ENCODE results near the gene PDLIM7. TPM values are rescaled to one million over a fixed set of nuclear protein-coding genes. Genes with fewer than 3 reads are reported as not detected.

Gene PDLIM7
- total and polyA plus RNA-seq, 10 of the 15 experiments (the other 5 are each of a cell fraction or from before 2014, with no cell fraction given), result 0.82 to 36.6 (median 19.3) TPM

DNA sequence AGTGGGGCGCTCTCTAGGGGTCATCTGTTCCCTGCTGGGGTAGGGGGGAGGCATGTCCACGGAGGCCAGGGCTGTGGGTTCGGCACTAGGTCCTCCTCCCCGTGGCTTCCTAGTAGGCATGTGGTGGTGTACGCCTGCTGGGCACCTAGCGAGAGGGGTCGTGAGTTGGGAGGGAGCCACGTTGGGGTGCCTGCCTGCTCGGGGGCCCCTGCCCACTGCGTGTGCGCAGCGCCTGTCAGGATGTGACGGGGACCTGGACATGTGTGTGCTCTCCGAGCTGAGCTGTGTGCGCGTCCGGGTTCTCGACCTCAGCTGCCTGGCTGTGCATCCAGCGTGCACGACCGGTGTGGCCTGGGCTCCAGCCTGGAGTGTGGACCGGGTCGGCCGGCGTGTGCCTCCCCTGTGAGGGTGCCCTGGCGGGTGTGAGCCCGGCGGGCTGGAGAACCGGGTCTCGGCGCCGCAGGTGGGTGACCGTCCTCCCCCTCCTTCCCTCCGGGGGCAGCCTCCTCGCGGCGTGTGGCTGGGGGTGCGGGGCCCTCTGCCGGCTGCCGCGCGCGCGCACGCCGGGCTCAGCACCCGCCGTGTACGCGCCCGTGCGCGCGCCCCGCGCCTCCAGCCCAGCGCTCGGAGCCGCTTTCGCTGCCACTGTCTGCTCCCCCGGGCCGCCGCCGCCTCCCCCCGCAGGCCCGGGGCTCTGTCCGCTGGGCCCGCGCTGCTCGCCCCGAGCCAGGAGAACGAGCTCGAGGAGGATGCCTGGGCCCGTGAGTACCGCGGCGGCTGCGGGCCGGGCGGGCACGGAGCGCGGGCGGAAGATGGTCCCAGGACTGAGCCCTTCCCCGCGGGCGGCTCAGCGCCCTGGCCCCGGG, 51.0 kb downstream of the PDLIM7 start, which contains the start of gene PRR7 (continued):
- TF ChIP-seq, protein P1, sequence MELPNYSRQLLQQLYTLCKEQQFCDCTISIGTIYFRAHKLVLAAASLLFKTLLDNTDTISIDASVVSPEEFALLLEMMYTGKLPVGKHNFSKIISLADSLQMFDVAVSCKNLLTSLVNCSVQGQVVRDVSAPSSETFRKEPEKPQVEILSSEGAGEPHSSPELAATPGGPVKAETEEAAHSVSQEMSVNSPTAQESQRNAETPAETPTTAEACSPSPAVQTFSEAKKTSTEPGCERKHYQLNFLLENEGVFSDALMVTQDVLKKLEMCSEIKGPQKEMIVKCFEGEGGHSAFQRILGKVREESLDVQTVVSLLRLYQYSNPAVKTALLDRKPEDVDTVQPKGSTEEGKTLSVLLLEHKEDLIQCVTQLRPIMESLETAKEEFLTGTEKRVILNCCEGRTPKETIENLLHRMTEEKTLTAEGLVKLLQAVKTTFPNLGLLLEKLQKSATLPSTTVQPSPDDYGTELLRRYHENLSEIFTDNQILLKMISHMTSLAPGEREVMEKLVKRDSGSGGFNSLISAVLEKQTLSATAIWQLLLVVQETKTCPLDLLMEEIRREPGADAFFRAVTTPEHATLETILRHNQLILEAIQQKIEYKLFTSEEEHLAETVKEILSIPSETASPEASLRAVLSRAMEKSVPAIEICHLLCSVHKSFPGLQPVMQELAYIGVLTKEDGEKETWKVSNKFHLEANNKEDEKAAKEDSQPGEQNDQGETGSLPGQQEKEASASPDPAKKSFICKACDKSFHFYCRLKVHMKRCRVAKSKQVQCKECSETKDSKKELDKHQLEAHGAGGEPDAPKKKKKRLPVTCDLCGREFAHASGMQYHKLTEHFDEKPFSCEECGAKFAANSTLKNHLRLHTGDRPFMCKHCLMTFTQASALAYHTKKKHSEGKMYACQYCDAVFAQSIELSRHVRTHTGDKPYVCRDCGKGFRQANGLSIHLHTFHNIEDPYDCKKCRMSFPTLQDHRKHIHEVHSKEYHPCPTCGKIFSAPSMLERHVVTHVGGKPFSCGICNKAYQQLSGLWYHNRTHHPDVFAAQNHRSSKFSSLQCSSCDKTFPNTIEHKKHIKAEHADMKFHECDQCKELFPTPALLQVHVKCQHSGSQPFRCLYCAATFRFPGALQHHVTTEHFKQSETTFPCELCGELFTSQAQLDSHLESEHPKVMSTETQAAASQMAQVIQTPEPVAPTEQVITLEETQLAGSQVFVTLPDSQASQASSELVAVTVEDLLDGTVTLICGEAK (IDR thresholded peaks at IDR 0.05; ENCODE audit: borderline replicate concordance), result no peak
- no peak for TF ChIP-seq SREBF2 (IDR thresholded peaks at IDR 0.05; ENCODE audit: low read length)
- peak; percentile 15; the same call in 1 of the 2 replicates for TF ChIP-seq SMC3 (IDR thresholded peaks at IDR 0.05; ENCODE audit: borderline replicate concordance, low read length)
- TF ChIP-seq TCF7 (IDR thresholded peaks at IDR 0.05; ENCODE audit: borderline replicate concordance), result no peak
- no peak for TF ChIP-seq FOXK2 (IDR thresholded peaks at IDR 0.05)
- TF ChIP-seq STAT3 (IDR thresholded peaks at IDR 0.05; ENCODE audit: low read depth, low read length), result no peak
- 0 out of 2 replicates have a peak, but pooled peaks have one; percentile 8 for TF ChIP-seq MEF2A (IDR thresholded peaks at IDR 0.05; ENCODE audit: insufficient read depth, low read depth, low read length)
- no peak for TF ChIP-seq CHD1 (IDR thresholded peaks at IDR 0.05; ENCODE audit: low read depth, low read length)
- 0 out of 2 replicates have a peak, but pooled peaks have one; percentile 13 for TF ChIP-seq NBN (IDR thresholded peaks at IDR 0.05)
- TF ChIP-seq HDAC6 (IDR thresholded peaks at IDR 0.05; ENCODE audit: unreplicated experiment), result peak; percentile 21
- peak; percentile 96 for TF ChIP-seq LARP7 (IDR thresholded peaks at IDR 0.05)
- TF ChIP-seq, protein P2, sequence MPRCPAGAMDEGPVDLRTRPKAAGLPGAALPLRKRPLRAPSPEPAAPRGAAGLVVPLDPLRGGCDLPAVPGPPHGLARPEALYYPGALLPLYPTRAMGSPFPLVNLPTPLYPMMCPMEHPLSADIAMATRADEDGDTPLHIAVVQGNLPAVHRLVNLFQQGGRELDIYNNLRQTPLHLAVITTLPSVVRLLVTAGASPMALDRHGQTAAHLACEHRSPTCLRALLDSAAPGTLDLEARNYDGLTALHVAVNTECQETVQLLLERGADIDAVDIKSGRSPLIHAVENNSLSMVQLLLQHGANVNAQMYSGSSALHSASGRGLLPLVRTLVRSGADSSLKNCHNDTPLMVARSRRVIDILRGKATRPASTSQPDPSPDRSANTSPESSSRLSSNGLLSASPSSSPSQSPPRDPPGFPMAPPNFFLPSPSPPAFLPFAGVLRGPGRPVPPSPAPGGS (IDR thresholded peaks at IDR 0.05; ENCODE audit: borderline replicate concordance, insufficient read depth, low read depth, low read length, poor library complexity, severe bottlenecking), result peak; percentile 9
- TF ChIP-seq RB1 (IDR thresholded peaks at IDR 0.05; ENCODE audit: borderline replicate concordance), result peak; percentile 61; the same call in 1 of the 2 replicates
- TF ChIP-seq NFXL1 (IDR thresholded peaks at IDR 0.05; ENCODE audit: borderline replicate concordance), result 0 out of 2 replicates have a peak, but pooled peaks have one; percentile 45
- peak; percentile 63; the same call in 1 of the 2 replicates for TF ChIP-seq HDGF (IDR thresholded peaks at IDR 0.05)
- no peak for TF ChIP-seq ZNF24 (IDR thresholded peaks at IDR 0.05)
- TF ChIP-seq, protein P3, sequence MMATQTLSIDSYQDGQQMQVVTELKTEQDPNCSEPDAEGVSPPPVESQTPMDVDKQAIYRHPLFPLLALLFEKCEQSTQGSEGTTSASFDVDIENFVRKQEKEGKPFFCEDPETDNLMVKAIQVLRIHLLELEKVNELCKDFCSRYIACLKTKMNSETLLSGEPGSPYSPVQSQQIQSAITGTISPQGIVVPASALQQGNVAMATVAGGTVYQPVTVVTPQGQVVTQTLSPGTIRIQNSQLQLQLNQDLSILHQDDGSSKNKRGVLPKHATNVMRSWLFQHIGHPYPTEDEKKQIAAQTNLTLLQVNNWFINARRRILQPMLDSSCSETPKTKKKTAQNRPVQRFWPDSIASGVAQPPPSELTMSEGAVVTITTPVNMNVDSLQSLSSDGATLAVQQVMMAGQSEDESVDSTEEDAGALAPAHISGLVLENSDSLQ (IDR thresholded peaks at IDR 0.05), result peak; percentile 36; the same call in 1 of the 2 replicates
- peak; percentile 61 for TF ChIP-seq SMAD5 (IDR thresholded peaks at IDR 0.05; ENCODE audit: low read depth)
- peak; percentile 75 for TF ChIP-seq IKZF1 (conservative IDR thresholded peaks at IDR 0.05)
- TF ChIP-seq, protein P4, sequence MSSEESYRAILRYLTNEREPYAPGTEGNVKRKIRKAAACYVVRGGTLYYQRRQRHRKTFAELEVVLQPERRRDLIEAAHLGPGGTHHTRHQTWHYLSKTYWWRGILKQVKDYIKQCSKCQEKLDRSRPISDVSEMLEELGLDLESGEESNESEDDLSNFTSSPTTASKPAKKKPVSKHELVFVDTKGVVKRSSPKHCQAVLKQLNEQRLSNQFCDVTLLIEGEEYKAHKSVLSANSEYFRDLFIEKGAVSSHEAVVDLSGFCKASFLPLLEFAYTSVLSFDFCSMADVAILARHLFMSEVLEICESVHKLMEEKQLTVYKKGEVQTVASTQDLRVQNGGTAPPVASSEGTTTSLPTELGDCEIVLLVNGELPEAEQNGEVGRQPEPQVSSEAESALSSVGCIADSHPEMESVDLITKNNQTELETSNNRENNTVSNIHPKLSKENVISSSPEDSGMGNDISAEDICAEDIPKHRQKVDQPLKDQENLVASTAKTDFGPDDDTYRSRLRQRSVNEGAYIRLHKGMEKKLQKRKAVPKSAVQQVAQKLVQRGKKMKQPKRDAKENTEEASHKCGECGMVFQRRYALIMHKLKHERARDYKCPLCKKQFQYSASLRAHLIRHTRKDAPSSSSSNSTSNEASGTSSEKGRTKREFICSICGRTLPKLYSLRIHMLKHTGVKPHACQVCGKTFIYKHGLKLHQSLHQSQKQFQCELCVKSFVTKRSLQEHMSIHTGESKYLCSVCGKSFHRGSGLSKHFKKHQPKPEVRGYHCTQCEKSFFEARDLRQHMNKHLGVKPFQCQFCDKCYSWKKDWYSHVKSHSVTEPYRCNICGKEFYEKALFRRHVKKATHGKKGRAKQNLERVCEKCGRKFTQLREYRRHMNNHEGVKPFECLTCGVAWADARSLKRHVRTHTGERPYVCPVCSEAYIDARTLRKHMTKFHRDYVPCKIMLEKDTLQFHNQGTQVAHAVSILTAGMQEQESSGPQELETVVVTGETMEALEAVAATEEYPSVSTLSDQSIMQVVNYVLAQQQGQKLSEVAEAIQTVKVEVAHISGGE (CRISPR knock-in tag; IDR thresholded peaks at IDR 0.05), result peak; percentile 35; the same call in 1 of the 2 replicates
- TF ChIP-seq PAX5 (IDR thresholded peaks at IDR 0.05; ENCODE audit: borderline replicate concordance, low read depth, low read length), result peak; percentile 33; the same call in 1 of the 2 replicates

All from GM12878 (cell line).